Transverse colon (tissue), 3 donors: ENCODE results near the gene GABBR2.

Experiments
- EP300 ChIP-seq: sonication (generic); formaldehyde crosslinking; IDR thresholded peaks from one replicate; pipeline ENCODE4 v1.6.1; 2017; ENCODE audit warnings: antibody characterized with exemption, low read depth
- TF ChIP-seq, protein P1 (sequence below), 5 experiments: fragments of 200-600 bp in 3 of 5; fragments of 450-650 bp in 2 of 5; sonication (generic) in 3 of 5; IDR thresholded peaks; 1 replicate in 2 of 5; 2 replicates in 3 of 5; pipeline ENCODE4 v1.5.1; 2016 to 2017; ENCODE audit warnings: antibody characterized with exemption in 5 of 5, inconsistent platforms in 3 of 5, mild to moderate bottlenecking in 2 of 5, moderate library complexity in 1 of 5

DNA sequence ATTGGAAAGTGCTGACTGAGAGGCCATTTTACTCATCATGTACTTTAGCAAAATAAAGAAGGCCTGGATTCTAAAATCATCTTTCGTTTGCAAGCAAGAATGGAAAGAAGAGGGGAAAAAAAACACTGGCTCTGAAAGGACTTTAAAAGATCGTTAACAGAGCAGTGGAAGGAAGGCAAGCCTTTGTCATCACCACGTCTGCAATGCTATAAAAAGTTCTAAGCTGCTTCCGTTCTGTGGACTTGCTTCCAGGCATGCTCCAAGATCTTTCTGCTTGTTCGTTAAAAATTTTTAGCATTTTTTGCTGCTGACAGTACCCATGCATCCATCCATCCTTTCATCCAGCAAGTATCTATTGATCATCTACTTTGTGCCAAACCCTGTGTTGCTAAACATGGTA lies 226.5 kb downstream of the GABBR2 start:
- TF ChIP-seq, protein P1, sequence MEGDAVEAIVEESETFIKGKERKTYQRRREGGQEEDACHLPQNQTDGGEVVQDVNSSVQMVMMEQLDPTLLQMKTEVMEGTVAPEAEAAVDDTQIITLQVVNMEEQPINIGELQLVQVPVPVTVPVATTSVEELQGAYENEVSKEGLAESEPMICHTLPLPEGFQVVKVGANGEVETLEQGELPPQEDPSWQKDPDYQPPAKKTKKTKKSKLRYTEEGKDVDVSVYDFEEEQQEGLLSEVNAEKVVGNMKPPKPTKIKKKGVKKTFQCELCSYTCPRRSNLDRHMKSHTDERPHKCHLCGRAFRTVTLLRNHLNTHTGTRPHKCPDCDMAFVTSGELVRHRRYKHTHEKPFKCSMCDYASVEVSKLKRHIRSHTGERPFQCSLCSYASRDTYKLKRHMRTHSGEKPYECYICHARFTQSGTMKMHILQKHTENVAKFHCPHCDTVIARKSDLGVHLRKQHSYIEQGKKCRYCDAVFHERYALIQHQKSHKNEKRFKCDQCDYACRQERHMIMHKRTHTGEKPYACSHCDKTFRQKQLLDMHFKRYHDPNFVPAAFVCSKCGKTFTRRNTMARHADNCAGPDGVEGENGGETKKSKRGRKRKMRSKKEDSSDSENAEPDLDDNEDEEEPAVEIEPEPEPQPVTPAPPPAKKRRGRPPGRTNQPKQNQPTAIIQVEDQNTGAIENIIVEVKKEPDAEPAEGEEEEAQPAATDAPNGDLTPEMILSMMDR (IDR thresholded peaks at IDR 0.05) = no peak
- no peak for TF ChIP-seq EP300
